ENCODE data around the gene ZNF398. TPM values are rescaled to one million over a fixed set of nuclear protein-coding genes. Genes with fewer than 3 reads are reported as not detected.

Gene ZNF398
- total and polyA plus RNA-seq, 10 of the 15 experiments (the other 5 are each of a cell fraction or from before 2014, with no cell fraction given) = 2.3 to 15.3 (median 10.0) TPM

Small RNA genes within 50 kb of the gene (small RNA-seq; reads per million reads assigned to genes)
- gene AC004890.1 (not detected), gene RN7SL521P (0.39 reads per million, percentile 3 among the genes with 10 or more reads in this experiment)

Other genes starting within 250 kb of the ZNF398 start
- 118 and 123 TPM in 2 replicates for gene PDIA4, start 118.9 kb upstream of the ZNF398 start, total RNA-seq (2014; rRNA removed)
- 75.7 and 86.8 TPM in 2 replicates for gene PDIA4, start 118.9 kb upstream of the ZNF398 start, total RNA-seq (2014; rRNA removed; fragmentation: Illumina TruSeq; extraction: Trizol)
- gene PDIA4, start 118.9 kb upstream of the ZNF398 start, total RNA-seq (2021) = 119 and 134 TPM in 2 replicates
- 77.6 and 81.6 TPM in 2 replicates for gene PDIA4, start 118.9 kb upstream of the ZNF398 start, polyA plus RNA-seq (2011; rRNA removed)
- 79.4 and 104 TPM in 2 replicates for gene PDIA4, start 118.9 kb upstream of the ZNF398 start, polyA plus RNA-seq (2014; fragmentation: Illumina TruSeq; extraction: Trizol)
- gene PDIA4, start 118.9 kb upstream of the ZNF398 start, polyA plus RNA-seq (2014; fragmentation: Nextera tagmentation; extraction: Ambion mirVana) = 10 to 100 TPM in 1 of 2 experiments, 1 to 10 TPM in 1; 7.1 to 13.4 TPM
- 108 and 115 TPM in 2 replicates for gene PDIA4, start 118.9 kb upstream of the ZNF398 start, polyA plus RNA-seq (2014; rRNA removed)
- 100 to 1,000 TPM; 284 to 306 TPM for gene PDIA4, start 118.9 kb upstream of the ZNF398 start, polyA plus RNA-seq (2016; fragmentation: Nextera tagmentation; extraction: Ambion mirVana)
- gene ZNF786, start 56.7 kb upstream of the ZNF398 start, total RNA-seq (2014; rRNA removed) = 4.8 and 6.3 TPM in 2 replicates
- gene ZNF786, start 56.7 kb upstream of the ZNF398 start, total RNA-seq (2014; rRNA removed; fragmentation: Illumina TruSeq; extraction: Trizol) = 3.7 and 4.1 TPM in 2 replicates
- gene ZNF786, start 56.7 kb upstream of the ZNF398 start, total RNA-seq (2021) = 5.8 and 6.4 TPM in 2 replicates
- gene ZNF786, start 56.7 kb upstream of the ZNF398 start, polyA plus RNA-seq (2011; rRNA removed) = 1.6 and 1.8 TPM in 2 replicates
- gene ZNF786, start 56.7 kb upstream of the ZNF398 start, polyA plus RNA-seq (2014; fragmentation: Illumina TruSeq; extraction: Trizol) = 2.0 and 2.9 TPM in 2 replicates
- gene ZNF786, start 56.7 kb upstream of the ZNF398 start, polyA plus RNA-seq (2014; fragmentation: Nextera tagmentation; extraction: Ambion mirVana) = under 1 TPM; 0.47 to 0.86 TPM
- gene ZNF786, start 56.7 kb upstream of the ZNF398 start, polyA plus RNA-seq (2014; rRNA removed) = 3.7 and 4.4 TPM in 2 replicates
- gene ZNF786, start 56.7 kb upstream of the ZNF398 start, polyA plus RNA-seq (2016; fragmentation: Nextera tagmentation; extraction: Ambion mirVana) = 1 to 10 TPM; 4.9 to 7.0 TPM
- 0.79 and 1.0 TPM in 2 replicates for gene ZNF425, start 21.1 kb upstream of the ZNF398 start, total RNA-seq (2014; rRNA removed)
- 0.88 and 1.2 TPM in 2 replicates for gene ZNF425, start 21.1 kb upstream of the ZNF398 start, total RNA-seq (2014; rRNA removed; fragmentation: Illumina TruSeq; extraction: Trizol)
- 0.69 and 1.6 TPM in 2 replicates for gene ZNF425, start 21.1 kb upstream of the ZNF398 start, total RNA-seq (2021)
- gene ZNF425, start 21.1 kb upstream of the ZNF398 start, polyA plus RNA-seq (2011; rRNA removed) = 0.53 and 0.95 TPM in 2 replicates
- 0.25 and 1.0 TPM in 2 replicates for gene ZNF425, start 21.1 kb upstream of the ZNF398 start, polyA plus RNA-seq (2014; fragmentation: Illumina TruSeq; extraction: Trizol)
- under 1 TPM; 0.19 to 0.20 TPM for gene ZNF425, start 21.1 kb upstream of the ZNF398 start, polyA plus RNA-seq (2014; fragmentation: Nextera tagmentation; extraction: Ambion mirVana)
- 0.41 and 0.99 TPM in 2 replicates for gene ZNF425, start 21.1 kb upstream of the ZNF398 start, polyA plus RNA-seq (2014; rRNA removed)
- 1 to 10 TPM; 1.8 TPM for gene ZNF425, start 21.1 kb upstream of the ZNF398 start, polyA plus RNA-seq (2016; fragmentation: Nextera tagmentation; extraction: Ambion mirVana)
- 14.2 and 15.2 TPM in 2 replicates for gene ZNF282, start 48.1 kb downstream of the ZNF398 start, total RNA-seq (2014; rRNA removed)
- gene ZNF282, start 48.1 kb downstream of the ZNF398 start, total RNA-seq (2014; rRNA removed; fragmentation: Illumina TruSeq; extraction: Trizol) = 8.3 and 8.4 TPM in 2 replicates
- 28.4 and 30.9 TPM in 2 replicates for gene ZNF282, start 48.1 kb downstream of the ZNF398 start, total RNA-seq (2021)
- gene ZNF282, start 48.1 kb downstream of the ZNF398 start, polyA plus RNA-seq (2011; rRNA removed) = 6.5 and 14.3 TPM in 2 replicates
- gene ZNF282, start 48.1 kb downstream of the ZNF398 start, polyA plus RNA-seq (2014; fragmentation: Illumina TruSeq; extraction: Trizol) = 2.7 and 7.8 TPM in 2 replicates
- gene ZNF282, start 48.1 kb downstream of the ZNF398 start, polyA plus RNA-seq (2014; fragmentation: Nextera tagmentation; extraction: Ambion mirVana) = under 1 TPM; 0.35 to 0.84 TPM
- gene ZNF282, start 48.1 kb downstream of the ZNF398 start, polyA plus RNA-seq (2014; rRNA removed) = 18.2 and 28.3 TPM in 2 replicates
- 1 to 10 TPM; 2.2 to 2.5 TPM for gene ZNF282, start 48.1 kb downstream of the ZNF398 start, polyA plus RNA-seq (2016; fragmentation: Nextera tagmentation; extraction: Ambion mirVana)
- gene ZNF212, start 92.2 kb downstream of the ZNF398 start, total RNA-seq (2014; rRNA removed) = 4.6 and 5.6 TPM in 2 replicates
- gene ZNF212, start 92.2 kb downstream of the ZNF398 start, total RNA-seq (2014; rRNA removed; fragmentation: Illumina TruSeq; extraction: Trizol) = 4.4 TPM in 2 replicates
- 9.4 and 11.6 TPM in 2 replicates for gene ZNF212, start 92.2 kb downstream of the ZNF398 start, total RNA-seq (2021)
- gene ZNF212, start 92.2 kb downstream of the ZNF398 start, polyA plus RNA-seq (2011; rRNA removed) = 3.1 and 3.7 TPM in 2 replicates
- 3.3 and 5.7 TPM in 2 replicates for gene ZNF212, start 92.2 kb downstream of the ZNF398 start, polyA plus RNA-seq (2014; fragmentation: Illumina TruSeq; extraction: Trizol)
- 1 to 10 TPM; 1.2 to 2.1 TPM for gene ZNF212, start 92.2 kb downstream of the ZNF398 start, polyA plus RNA-seq (2014; fragmentation: Nextera tagmentation; extraction: Ambion mirVana)
- gene ZNF212, start 92.2 kb downstream of the ZNF398 start, polyA plus RNA-seq (2014; rRNA removed) = 5.1 and 6.1 TPM in 2 replicates
- 1 to 10 TPM; 8.7 to 9.6 TPM for gene ZNF212, start 92.2 kb downstream of the ZNF398 start, polyA plus RNA-seq (2016; fragmentation: Nextera tagmentation; extraction: Ambion mirVana)
- gene ZNF783, start 114.7 kb downstream of the ZNF398 start, total RNA-seq (2014; rRNA removed) = 9.9 and 10.5 TPM in 2 replicates
- gene ZNF783, start 114.7 kb downstream of the ZNF398 start, total RNA-seq (2014; rRNA removed; fragmentation: Illumina TruSeq; extraction: Trizol) = 5.6 and 6.1 TPM in 2 replicates
- gene ZNF783, start 114.7 kb downstream of the ZNF398 start, total RNA-seq (2021) = 12.9 and 14.4 TPM in 2 replicates
- 6.2 and 8.0 TPM in 2 replicates for gene ZNF783, start 114.7 kb downstream of the ZNF398 start, polyA plus RNA-seq (2011; rRNA removed)
- 6.5 and 7.0 TPM in 2 replicates for gene ZNF783, start 114.7 kb downstream of the ZNF398 start, polyA plus RNA-seq (2014; fragmentation: Illumina TruSeq; extraction: Trizol)
- gene ZNF783, start 114.7 kb downstream of the ZNF398 start, polyA plus RNA-seq (2014; fragmentation: Nextera tagmentation; extraction: Ambion mirVana) = 1 to 10 TPM; 2.0 to 2.8 TPM
- gene ZNF783, start 114.7 kb downstream of the ZNF398 start, polyA plus RNA-seq (2014; rRNA removed) = 11.1 and 11.8 TPM in 2 replicates
- gene ZNF783, start 114.7 kb downstream of the ZNF398 start, polyA plus RNA-seq (2016; fragmentation: Nextera tagmentation; extraction: Ambion mirVana) = 1 to 10 TPM; 5.7 TPM